Gastroesophageal sphincter (tissue), 3 donors: ENCODE results near the gene IL1RAPL1.

ENCODE experiments used
- POLR2A ChIP-seq, 2 donors: fragments of 450-650 bp; IDR thresholded peaks; one replicate each; pipeline ENCODE4 v1.6.1; 2017; ENCODE audit warnings: antibody characterized with exemption in 2 of 2, mild to moderate bottlenecking in 2 of 2, moderate library complexity in 1 of 2
- POLR2AphosphoS5 ChIP-seq: sonication (generic); formaldehyde crosslinking; IDR thresholded peaks from one replicate; pipeline ENCODE4 v1.6.1; 2017; ENCODE audit warnings: antibody characterized with exemption
- TF ChIP-seq, protein P1 (sequence below), 4 experiments: fragments of 200-600 bp in 2 of 4; fragments of 450-650 bp in 2 of 4; sonication (generic) in 1 of 4; IDR thresholded peaks; one replicate each; pipeline ENCODE4 v1.5.1; 2017 to 2019; ENCODE audit warnings: antibody characterized with exemption in 4 of 4, mild to moderate bottlenecking in 2 of 4, moderate library complexity in 2 of 4

DNA sequence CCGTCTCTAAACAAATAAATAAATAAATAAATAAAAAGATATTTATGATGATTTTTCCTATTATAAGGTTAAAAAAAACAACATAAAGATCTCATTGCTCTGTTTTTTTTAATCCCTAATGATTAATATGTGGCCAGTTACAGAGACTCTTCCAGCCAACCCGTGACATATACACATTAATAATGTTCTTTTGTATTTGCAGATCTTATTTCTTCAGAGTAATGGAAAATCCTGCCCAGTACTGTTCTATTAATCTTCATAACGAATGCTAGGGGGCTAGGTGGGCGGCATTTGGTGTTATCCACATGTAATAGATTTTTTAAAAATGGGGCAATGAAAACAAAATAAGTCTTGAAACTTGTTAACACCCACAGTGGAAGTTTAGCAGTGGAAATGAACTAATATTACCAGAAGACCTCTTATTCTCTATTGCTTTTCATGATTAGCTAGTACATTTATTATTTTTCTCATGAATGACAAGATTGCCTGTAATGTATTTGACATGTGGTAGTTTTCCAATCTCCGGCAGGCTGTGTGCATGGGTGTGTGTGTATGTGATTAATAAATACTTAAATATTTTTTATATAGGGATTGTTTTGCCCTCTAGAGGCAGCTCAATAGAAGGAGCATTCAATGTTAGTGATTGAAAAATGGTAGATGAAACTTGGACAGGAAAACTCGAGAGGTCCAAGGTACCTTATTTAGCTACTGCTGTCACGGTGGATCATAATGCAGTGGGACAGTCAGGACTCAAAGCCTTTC is 457.4 kb downstream of the IL1RAPL1 start:
- TF ChIP-seq POLR2A (IDR thresholded peaks at IDR 0.05) (no peak), POLR2AphosphoS5 (no peak)
- TF ChIP-seq, protein P1, sequence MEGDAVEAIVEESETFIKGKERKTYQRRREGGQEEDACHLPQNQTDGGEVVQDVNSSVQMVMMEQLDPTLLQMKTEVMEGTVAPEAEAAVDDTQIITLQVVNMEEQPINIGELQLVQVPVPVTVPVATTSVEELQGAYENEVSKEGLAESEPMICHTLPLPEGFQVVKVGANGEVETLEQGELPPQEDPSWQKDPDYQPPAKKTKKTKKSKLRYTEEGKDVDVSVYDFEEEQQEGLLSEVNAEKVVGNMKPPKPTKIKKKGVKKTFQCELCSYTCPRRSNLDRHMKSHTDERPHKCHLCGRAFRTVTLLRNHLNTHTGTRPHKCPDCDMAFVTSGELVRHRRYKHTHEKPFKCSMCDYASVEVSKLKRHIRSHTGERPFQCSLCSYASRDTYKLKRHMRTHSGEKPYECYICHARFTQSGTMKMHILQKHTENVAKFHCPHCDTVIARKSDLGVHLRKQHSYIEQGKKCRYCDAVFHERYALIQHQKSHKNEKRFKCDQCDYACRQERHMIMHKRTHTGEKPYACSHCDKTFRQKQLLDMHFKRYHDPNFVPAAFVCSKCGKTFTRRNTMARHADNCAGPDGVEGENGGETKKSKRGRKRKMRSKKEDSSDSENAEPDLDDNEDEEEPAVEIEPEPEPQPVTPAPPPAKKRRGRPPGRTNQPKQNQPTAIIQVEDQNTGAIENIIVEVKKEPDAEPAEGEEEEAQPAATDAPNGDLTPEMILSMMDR (IDR thresholded peaks at IDR 0.05): peak in 1 of 4 experiments; percentile 28
